ENCODE measurements around the gene AHR.
A peak's percentile ranks its signal among the peaks of the same experiment; 100 is the strongest.

Gene AHR

DNA sequence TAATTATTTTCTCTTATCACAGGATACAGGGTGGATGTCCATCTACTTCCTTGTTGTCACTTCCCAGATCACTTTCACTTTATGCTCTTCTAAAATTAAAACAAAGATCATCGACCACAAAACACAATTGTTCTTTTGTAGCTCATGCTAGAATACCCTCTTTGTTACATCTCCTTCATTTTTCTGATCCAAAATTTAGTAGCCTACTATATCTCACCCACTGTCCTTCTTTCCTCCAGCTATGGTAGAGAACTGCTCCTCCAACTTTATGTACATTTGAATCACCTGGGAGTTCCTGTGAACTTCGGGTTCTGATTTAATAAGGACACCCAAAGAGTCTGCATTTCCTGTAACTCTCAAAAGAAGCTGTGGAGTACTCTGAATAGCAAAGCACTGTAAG lies 1.2 kb upstream of the AHR start:
- H3K4me1 ChIP-seq (ENCODE audit: control extremely low read depth in 1 of 4, control insufficient read depth in 4 of 4, insufficient read depth in 4 of 4, low read length in 3 of 4): peaks cover 17 to 36% (median 31%) of the 10 kb centered on the region in 4 experiments
- 0% methylated on average over 1 of the region's 2 CpGs for WGBS (ENCODE audit: insufficient coverage)
- H3K27ac ChIP-seq (ENCODE audit: insufficient read depth in 1 of 2, low read depth in 1 of 2, low read length in 2 of 2, poor library complexity in 1 of 2, severe bottlenecking in 2 of 2): no peak overlapping the region
- ChIA-PET POLR2A (interaction anchor here (1.1 to 1.3 kb wide), 2 partner anchors 23 to 260 kb away, joined by 3 to 6 read pairs; no protein-coding TSS in a partner anchor), CTCF (interaction anchor here (1.0 to 3.1 kb wide), 6 partner anchors 8 to 359 kb away, joined by 3 to 11 read pairs (median 4); no protein-coding TSS in a partner anchor)
- DNase-seq: peak in 2 of 3 donors; percentile 52 to 66
- H3K9me3 ChIP-seq (ENCODE audit: control extremely low read depth in 1 of 5, control insufficient read depth in 4 of 5, insufficient read depth in 2 of 5, low read depth in 1 of 5, low read length in 4 of 5): no peaks in the 10 kb centered on the region
- H3K4me3 ChIP-seq (ENCODE audit: control insufficient read depth in 1 of 7, extremely low read depth in 1 of 7, insufficient read depth in 4 of 7, low read depth in 2 of 7, low read length in 6 of 7): peak overlapping the region in 5 of 7 experiments; percentile 4 to 51 (median 24)
- H3K27me3 ChIP-seq (replicated peaks in 2 of 5; ENCODE audit: control insufficient read depth in 4 of 5, insufficient read depth in 5 of 5, low read length in 4 of 5): no peaks in the 10 kb centered on the region
- no peaks in the 10 kb centered on the region for H3K36me3 ChIP-seq (ENCODE audit: control insufficient read depth in 4 of 4, insufficient read depth in 4 of 4, low read length in 3 of 4)

DNA sequence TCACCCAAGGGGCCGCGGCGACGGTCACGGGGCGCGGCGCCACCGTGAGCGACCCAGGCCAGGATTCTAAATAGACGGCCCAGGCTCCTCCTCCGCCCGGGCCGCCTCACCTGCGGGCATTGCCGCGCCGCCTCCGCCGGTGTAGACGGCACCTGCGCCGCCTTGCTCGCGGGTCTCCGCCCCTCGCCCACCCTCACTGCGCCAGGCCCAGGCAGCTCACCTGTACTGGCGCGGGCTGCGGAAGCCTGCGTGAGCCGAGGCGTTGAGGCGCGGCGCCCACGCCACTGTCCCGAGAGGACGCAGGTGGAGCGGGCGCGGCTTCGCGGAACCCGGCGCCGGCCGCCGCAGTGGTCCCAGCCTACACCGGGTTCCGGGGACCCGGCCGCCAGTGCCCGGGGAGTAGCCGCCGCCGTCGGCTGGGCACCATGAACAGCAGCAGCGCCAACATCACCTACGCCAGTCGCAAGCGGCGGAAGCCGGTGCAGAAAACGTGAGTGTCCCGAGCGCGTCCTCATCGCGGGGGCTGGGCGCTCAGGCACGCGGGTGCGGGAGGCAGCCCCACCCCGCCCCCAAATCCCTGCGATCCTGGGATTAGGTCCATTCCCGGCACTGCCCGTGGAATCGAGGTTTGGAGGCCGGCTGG lies 509 bp downstream of the AHR start:
- Histone ChIP-seq H3K4me3 (ENCODE audit: control insufficient read depth in 1 of 7, extremely low read depth in 1 of 7, insufficient read depth in 4 of 7, low read depth in 2 of 7, low read length in 6 of 7) (peak overlapping the region; percentile 85 to 100 (median 93)), H3K27ac (ENCODE audit: insufficient read depth in 1 of 2, low read depth in 1 of 2, low read length in 2 of 2, poor library complexity in 1 of 2, severe bottlenecking in 2 of 2) (peak overlapping the region; percentile 46 to 71), H3K9me3 (ENCODE audit: control extremely low read depth in 1 of 5, control insufficient read depth in 4 of 5, insufficient read depth in 2 of 5, low read depth in 1 of 5, low read length in 4 of 5) (no peaks in the 10 kb centered on the region), H3K4me1 (ENCODE audit: control extremely low read depth in 1 of 4, control insufficient read depth in 4 of 4, insufficient read depth in 4 of 4, low read length in 3 of 4) (peaks cover 17 to 35% (median 35%) of the 10 kb centered on the region in 4 experiments), H3K36me3 (ENCODE audit: control insufficient read depth in 4 of 4, insufficient read depth in 4 of 4, low read length in 3 of 4) (no peaks in the 10 kb centered on the region), H3K27me3 (replicated peaks in 2 of 5; ENCODE audit: control insufficient read depth in 4 of 5, insufficient read depth in 5 of 5, low read length in 4 of 5) (no peaks in the 10 kb centered on the region)
- ChIA-PET CTCF (interaction anchor here (0.8 to 3.1 kb wide), 6 partner anchors 9 to 381 kb away, joined by 4 to 12 read pairs (median 6); no protein-coding TSS in a partner anchor), POLR2A (interaction anchor here (1.3 kb wide), 1 partner anchor 25 kb away, joined by 6 read pairs; no protein-coding TSS in a partner anchor)
- DNase-seq: peak in 1 of 3 donors; percentile 50
- WGBS (ENCODE audit: insufficient coverage): under 1% methylated on average over 65 of the region's 81 CpGs

DNA sequence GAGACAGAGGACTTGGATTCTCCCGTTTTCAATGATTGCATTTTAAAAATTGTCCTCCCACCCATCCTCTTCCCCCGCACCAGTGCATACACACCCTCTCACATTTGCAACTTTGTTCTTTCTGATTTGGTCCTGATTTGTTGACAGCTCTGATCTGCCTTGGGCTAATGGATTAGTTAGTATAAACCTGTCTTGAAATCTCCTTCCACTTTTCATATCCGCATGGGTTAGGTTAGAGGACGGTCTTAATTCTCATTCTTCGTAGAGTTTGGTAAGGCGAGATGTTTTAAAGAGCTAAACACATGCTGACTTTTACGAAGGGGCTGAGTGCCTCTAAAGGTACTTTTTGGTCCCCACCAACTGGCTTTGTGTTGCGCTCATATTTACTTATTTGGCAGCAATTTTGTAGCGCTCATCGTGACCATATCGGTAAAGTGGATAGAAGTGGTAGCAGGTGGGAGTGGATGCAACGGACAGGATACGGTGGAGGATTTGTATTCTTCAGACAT lies 1.1 kb downstream of the AHR start:
- Histone ChIP-seq H3K4me3 (ENCODE audit: control insufficient read depth in 1 of 7, extremely low read depth in 1 of 7, insufficient read depth in 4 of 7, low read depth in 2 of 7, low read length in 6 of 7) (peak overlapping the region; percentile 85 to 100 (median 93)), H3K36me3 (ENCODE audit: control insufficient read depth in 4 of 4, insufficient read depth in 4 of 4, low read length in 3 of 4) (no peaks in the 10 kb centered on the region), H3K27me3 (replicated peaks in 2 of 5; ENCODE audit: control insufficient read depth in 4 of 5, insufficient read depth in 5 of 5, low read length in 4 of 5) (no peaks in the 10 kb centered on the region), H3K27ac (ENCODE audit: insufficient read depth in 1 of 2, low read depth in 1 of 2, low read length in 2 of 2, poor library complexity in 1 of 2, severe bottlenecking in 2 of 2) (peak overlapping the region; percentile 46 to 71), H3K4me1 (ENCODE audit: control extremely low read depth in 1 of 4, control insufficient read depth in 4 of 4, insufficient read depth in 4 of 4, low read length in 3 of 4) (peaks cover 20 to 39% (median 36%) of the 10 kb centered on the region in 4 experiments), H3K9me3 (ENCODE audit: control extremely low read depth in 1 of 5, control insufficient read depth in 4 of 5, insufficient read depth in 2 of 5, low read depth in 1 of 5, low read length in 4 of 5) (no peaks in the 10 kb centered on the region)
- POLR2A ChIA-PET: interaction anchor here (0.6 to 0.7 kb wide), 2 partner anchors 204 to 258 kb away, joined by 5 read pairs; no protein-coding TSS in a partner anchor
- 0% methylated on average over 8 of the region's 13 CpGs for WGBS (ENCODE audit: insufficient coverage)
- CTCF ChIA-PET: interaction anchor here (0.8 to 3.1 kb wide), 4 partner anchors 8 to 317 kb away, joined by 5 to 12 read pairs (median 9); no protein-coding TSS in a partner anchor
- peak in 2 of 3 donors; percentile 37 to 51 for DNase-seq

DNA sequence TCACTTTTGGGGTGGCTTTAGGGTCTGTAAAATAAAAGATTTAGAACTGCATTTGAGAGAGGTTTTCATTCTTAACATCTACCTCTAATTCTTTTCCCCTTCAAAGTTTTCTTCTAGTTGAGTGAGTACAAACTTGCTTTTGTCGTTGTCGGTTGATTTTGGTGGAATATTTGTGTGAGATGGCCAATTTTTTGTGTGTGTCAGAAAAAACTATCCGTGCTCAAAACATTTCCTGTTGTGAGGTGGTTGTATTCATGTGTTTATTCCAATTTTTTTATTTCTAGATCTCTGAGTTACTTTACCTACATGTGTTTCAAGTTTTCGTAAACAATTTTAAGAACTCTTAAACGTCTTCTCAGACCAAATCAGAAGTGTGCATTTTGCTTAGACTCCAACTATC lies 1.6 kb downstream of the AHR start:
- Histone ChIP-seq H3K4me3 (ENCODE audit: control insufficient read depth in 1 of 7, extremely low read depth in 1 of 7, insufficient read depth in 4 of 7, low read depth in 2 of 7, low read length in 6 of 7) (peak overlapping the region in 6 of 7 experiments; percentile 85 to 100 (median 94)), H3K36me3 (ENCODE audit: control insufficient read depth in 4 of 4, insufficient read depth in 4 of 4, low read length in 3 of 4) (no peaks in the 10 kb centered on the region), H3K27me3 (replicated peaks in 2 of 5; ENCODE audit: control insufficient read depth in 4 of 5, insufficient read depth in 5 of 5, low read length in 4 of 5) (no peaks in the 10 kb centered on the region), H3K4me1 (ENCODE audit: control extremely low read depth in 1 of 4, control insufficient read depth in 4 of 4, insufficient read depth in 4 of 4, low read length in 3 of 4) (peaks cover 25 to 44% (median 40%) of the 10 kb centered on the region in 4 experiments), H3K9me3 (ENCODE audit: control extremely low read depth in 1 of 5, control insufficient read depth in 4 of 5, insufficient read depth in 2 of 5, low read depth in 1 of 5, low read length in 4 of 5) (no peaks in the 10 kb centered on the region), H3K27ac (ENCODE audit: insufficient read depth in 1 of 2, low read depth in 1 of 2, low read length in 2 of 2, poor library complexity in 1 of 2, severe bottlenecking in 2 of 2) (peak overlapping the region; percentile 46 to 71)
- POLR2A ChIA-PET: interaction anchor here (0.6 to 0.7 kb wide), 2 partner anchors 204 to 258 kb away, joined by 5 read pairs; no protein-coding TSS in a partner anchor
- 0% methylated on average over 2 of the region's 5 CpGs for WGBS (ENCODE audit: insufficient coverage)
- CTCF ChIA-PET: interaction anchor here (0.8 to 3.1 kb wide), 4 partner anchors 8 to 318 kb away, joined by 5 to 12 read pairs (median 9); no protein-coding TSS in a partner anchor
- no peak for DNase-seq

DNA sequence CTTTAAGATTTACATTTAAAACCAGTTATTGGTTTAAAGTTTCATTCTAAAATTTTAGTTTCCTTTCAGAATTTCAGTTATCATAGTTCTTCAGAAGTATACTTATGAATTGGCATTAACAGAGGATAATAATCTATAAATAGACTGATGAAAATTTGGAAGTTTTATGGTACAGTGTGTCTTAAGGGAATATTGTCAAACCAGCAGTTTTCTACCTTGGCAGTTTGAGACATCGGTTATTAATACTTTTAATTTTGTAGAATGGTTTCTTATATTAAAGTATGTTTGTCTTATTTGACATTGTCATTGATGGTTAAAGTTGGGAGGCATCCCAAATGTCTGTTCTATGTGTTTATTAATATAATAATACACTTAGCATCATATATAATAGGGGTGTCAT lies 2.0 kb downstream of the AHR start:
- no peaks in the 10 kb centered on the region for H3K27me3 ChIP-seq (replicated peaks in 2 of 5; ENCODE audit: control insufficient read depth in 4 of 5, insufficient read depth in 5 of 5, low read length in 4 of 5)
- no peaks in the 10 kb centered on the region for H3K9me3 ChIP-seq (ENCODE audit: control extremely low read depth in 1 of 5, control insufficient read depth in 4 of 5, insufficient read depth in 2 of 5, low read depth in 1 of 5, low read length in 4 of 5)
- no peak for DNase-seq
- H3K4me1 ChIP-seq (ENCODE audit: control extremely low read depth in 1 of 4, control insufficient read depth in 4 of 4, insufficient read depth in 4 of 4, low read length in 3 of 4): peaks cover 29 to 48% (median 44%) of the 10 kb centered on the region in 4 experiments
- ChIA-PET POLR2A (interaction anchor here (0.7 kb wide), 1 partner anchor 257 kb away, joined by 5 read pairs; no protein-coding TSS in a partner anchor), CTCF (interaction anchor here (1.2 to 2.9 kb wide), 5 partner anchors 24 to 375 kb away, joined by 3 to 15 read pairs (median 8); no protein-coding TSS in a partner anchor)
- no CpG with 5 or more reads among the region's 1 CpG for WGBS (ENCODE audit: insufficient coverage)
- H3K27ac ChIP-seq (ENCODE audit: insufficient read depth in 1 of 2, low read depth in 1 of 2, low read length in 2 of 2, poor library complexity in 1 of 2, severe bottlenecking in 2 of 2): peak overlapping the region; percentile 46 to 71
- H3K4me3 ChIP-seq (ENCODE audit: control insufficient read depth in 1 of 7, extremely low read depth in 1 of 7, insufficient read depth in 4 of 7, low read depth in 2 of 7, low read length in 6 of 7): peak overlapping the region in 6 of 7 experiments; percentile 85 to 100 (median 94)
- H3K36me3 ChIP-seq (ENCODE audit: control insufficient read depth in 4 of 4, insufficient read depth in 4 of 4, low read length in 3 of 4): no peaks in the 10 kb centered on the region

DNA sequence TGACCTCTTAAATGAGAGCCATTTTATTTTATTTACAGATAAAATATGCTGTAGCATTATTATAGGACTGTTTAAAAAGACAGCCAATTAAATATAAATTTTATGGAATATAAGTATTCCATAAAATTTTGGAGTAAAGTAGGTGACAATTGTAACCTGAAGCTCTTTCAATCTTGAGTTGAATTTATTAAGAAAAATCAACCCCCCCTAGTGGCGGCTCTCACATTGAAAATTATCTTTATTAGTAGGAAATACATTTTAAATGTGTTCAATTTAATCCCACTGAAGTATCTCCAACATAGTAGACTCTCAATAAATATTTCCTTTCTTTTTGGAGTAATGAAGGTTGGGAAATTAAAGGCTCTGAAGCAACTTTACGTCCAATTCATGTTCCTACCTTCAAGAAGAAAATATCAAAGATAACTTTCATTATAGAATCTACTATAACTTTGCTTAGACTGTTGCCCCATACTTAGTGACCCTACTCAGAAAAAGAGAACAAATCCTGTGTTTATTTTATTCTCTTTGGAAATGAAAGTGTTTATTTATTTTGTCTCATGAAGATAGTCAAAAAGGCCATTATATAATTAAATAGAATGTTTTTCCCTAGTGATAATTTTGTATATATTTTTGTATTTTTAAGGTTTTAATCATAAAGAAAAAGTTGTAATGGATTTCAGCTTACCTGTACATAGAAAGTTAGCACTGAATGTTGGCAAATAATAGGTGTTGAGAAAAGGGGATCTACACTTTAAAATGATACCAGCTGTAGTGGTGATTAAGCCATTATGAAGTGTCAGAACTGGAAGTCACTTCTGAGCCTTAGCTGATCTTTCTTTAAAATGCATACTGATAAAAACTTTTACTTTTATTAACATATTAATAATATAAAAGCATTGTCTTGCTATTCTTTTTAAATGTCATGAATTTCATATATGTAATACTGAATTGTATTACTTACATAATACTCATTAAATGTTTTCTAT lies 3.3 kb downstream of the AHR start:
- no CpG with 5 or more reads among the region's 2 CpGs for WGBS (ENCODE audit: insufficient coverage)
- ChIA-PET POLR2A (interaction anchor here (0.6 kb wide), 1 partner anchor 25 kb away, joined by 3 read pairs; no protein-coding TSS in a partner anchor), CTCF (interaction anchor here (0.7 to 2.9 kb wide), 29 partner anchors 9 to 380 kb away, joined by 3 to 19 read pairs (median 3); no protein-coding TSS in a partner anchor)
- peak; percentile 58 to 65 (median 63) for DNase-seq
- Histone ChIP-seq H3K27me3 (replicated peaks in 2 of 5; ENCODE audit: control insufficient read depth in 4 of 5, insufficient read depth in 5 of 5, low read length in 4 of 5) (no peaks in the 10 kb centered on the region), H3K4me3 (ENCODE audit: control insufficient read depth in 1 of 7, extremely low read depth in 1 of 7, insufficient read depth in 4 of 7, low read depth in 2 of 7, low read length in 6 of 7) (peak overlapping the region in 6 of 7 experiments; percentile 32 to 100 (median 91)), H3K9me3 (ENCODE audit: control extremely low read depth in 1 of 5, control insufficient read depth in 4 of 5, insufficient read depth in 2 of 5, low read depth in 1 of 5, low read length in 4 of 5) (no peaks in the 10 kb centered on the region), H3K4me1 (ENCODE audit: control extremely low read depth in 1 of 4, control insufficient read depth in 4 of 4, insufficient read depth in 4 of 4, low read length in 3 of 4) (peaks cover 31 to 60% (median 50%) of the 10 kb centered on the region in 4 experiments), H3K27ac (ENCODE audit: insufficient read depth in 1 of 2, low read depth in 1 of 2, low read length in 2 of 2, poor library complexity in 1 of 2, severe bottlenecking in 2 of 2) (peak overlapping the region in 1 of 2 experiments; percentile 63), H3K36me3 (ENCODE audit: control insufficient read depth in 4 of 4, insufficient read depth in 4 of 4, low read length in 3 of 4) (no peaks in the 10 kb centered on the region)
